GM10266 (cell line): ENCODE results near the gene DPYSL3.

ENCODE experiments used
- DNase-seq: peaks from one replicate; pipeline ENCODE4 v3.0.0; 2012; ENCODE audit errors: extremely low spot score
- TF ChIP-seq, protein P1 (sequence below): IDR thresholded peaks from 2 replicates; pipeline ENCODE4 v1.5.1; 2012; ENCODE audit warnings: mild to moderate bottlenecking, low read depth; ENCODE audit not compliant: control insufficient read depth, insufficient read depth; ENCODE audit errors: missing control alignments

The DPYSL3 gene

DNA sequence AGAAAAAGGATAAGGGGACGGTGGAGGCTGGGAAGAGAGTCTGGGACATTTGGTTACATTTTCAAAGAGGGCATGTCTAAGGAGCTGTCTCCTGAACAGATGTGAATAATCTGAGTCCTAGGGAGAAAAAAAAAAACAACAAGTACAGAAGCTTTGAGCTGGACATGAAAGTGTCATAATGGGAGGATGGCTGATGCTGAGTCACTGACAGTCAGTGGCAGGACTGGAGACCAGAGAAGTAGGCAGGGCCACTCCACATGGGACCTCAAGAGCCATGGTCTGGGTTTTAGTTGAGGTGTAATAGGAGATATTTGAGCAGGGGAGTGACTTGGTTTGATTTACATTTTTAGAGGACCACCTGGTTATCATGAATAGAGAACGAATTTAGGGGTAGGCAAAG, 70.6 kb downstream of the DPYSL3 start:
- TF ChIP-seq, protein P1, sequence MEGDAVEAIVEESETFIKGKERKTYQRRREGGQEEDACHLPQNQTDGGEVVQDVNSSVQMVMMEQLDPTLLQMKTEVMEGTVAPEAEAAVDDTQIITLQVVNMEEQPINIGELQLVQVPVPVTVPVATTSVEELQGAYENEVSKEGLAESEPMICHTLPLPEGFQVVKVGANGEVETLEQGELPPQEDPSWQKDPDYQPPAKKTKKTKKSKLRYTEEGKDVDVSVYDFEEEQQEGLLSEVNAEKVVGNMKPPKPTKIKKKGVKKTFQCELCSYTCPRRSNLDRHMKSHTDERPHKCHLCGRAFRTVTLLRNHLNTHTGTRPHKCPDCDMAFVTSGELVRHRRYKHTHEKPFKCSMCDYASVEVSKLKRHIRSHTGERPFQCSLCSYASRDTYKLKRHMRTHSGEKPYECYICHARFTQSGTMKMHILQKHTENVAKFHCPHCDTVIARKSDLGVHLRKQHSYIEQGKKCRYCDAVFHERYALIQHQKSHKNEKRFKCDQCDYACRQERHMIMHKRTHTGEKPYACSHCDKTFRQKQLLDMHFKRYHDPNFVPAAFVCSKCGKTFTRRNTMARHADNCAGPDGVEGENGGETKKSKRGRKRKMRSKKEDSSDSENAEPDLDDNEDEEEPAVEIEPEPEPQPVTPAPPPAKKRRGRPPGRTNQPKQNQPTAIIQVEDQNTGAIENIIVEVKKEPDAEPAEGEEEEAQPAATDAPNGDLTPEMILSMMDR = no peak
- DNase-seq = no peak

DNA sequence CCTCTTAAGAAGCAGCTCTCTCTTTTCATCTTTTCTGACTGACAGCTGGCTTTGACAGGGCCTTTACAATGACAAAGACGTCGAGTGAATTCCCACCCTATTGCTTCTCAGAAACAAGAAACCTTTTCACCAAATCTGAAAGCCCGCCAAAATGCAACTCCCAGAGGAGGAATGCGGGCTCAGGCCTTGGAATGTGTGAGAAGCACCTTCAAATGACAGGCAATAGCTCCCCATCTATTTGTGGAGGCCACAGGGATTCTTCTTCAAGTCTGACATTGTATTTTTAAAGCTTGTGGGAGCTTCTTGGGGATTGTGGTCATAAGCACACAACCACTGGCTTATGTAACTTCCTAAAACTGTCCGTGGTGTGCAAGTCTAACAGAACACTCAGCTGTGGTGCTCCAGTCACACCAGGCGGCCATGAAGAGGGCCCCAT, 72.7 kb downstream of the DPYSL3 start:
- TF ChIP-seq, protein P1 = no peak
- no peak for DNase-seq

DNA sequence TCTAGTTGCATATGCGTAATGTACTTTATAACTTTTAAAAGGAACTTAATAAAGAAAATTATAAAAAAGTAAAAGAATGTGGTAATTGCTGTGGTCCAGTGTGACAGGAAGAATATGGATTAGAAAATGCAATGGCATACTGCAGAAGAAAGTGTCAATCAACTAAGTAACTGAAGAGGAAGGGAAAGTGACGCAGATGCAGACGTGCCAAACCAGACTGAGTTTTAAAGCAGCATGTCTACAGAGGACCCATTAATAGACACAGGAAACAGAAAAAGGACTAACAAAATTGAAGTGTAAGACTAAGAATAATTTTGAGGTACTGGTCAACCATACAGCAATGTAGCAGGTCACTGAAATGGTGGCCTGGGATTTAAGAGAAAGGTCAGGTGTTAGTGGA, 73.3 kb downstream of the DPYSL3 start:
- TF ChIP-seq, protein P1 = no peak
- DNase-seq = no peak

DNA sequence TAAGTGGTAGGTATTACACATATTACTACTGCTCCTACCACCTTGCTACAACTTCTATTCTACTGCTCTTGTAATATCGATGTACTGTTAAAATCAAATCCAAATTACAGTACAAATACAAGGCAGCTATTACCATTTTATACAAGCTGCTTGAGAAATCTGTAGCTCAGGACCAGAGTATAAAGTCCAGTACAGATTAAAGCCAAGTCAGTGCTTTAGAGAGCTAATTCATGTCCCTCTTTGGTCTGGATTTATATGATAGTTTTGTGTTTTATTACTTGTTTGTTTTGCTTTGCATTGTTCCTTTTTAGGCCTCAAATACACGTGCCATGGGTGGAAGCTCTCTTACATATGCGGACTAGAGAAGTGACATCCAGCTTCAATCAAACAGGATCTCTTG, 75.8 kb downstream of the DPYSL3 start:
- DNase-seq = no peak
- TF ChIP-seq, protein P1 = no peak

DNA sequence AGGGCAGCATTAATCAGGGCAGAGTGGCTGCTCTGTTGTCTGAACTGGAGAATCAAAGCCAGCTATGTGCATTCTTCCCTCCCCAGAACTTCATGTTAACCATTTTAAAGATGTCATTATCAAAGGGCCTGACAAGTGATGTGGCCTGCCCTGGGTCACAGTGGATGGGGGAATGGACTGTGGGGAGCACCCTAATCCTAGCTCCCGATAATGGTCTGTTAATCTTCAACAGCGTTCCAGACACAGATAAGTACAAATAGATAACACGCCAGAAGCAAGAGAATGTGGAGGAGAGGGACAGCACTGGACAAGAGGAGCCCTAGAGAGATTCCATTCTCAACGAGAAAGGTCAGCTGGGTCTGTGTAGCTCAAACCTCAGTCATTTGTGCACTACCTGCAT, 77.5 kb downstream of the DPYSL3 start:
- TF ChIP-seq, protein P1 = no peak
- DNase-seq = no peak

DNA sequence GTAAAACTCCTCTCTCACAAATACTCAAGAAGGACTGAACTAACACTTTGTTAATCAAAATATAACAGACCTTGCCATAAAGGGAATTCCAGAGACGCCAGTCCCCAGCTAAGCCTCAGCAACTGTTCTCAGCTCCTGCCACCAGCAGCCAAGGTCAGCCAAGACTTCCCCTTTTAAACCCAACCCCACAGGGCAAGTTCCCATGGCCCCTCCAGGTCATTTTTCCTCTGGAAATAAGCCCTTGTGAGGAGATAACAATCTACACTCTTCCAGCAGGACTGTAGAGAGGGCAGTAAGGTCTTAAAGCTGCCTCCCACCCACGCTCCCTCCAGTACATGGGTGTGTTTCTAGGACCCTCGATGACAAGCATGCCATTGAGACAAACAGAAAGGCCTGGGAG, 78.3 kb downstream of the DPYSL3 start:
- TF ChIP-seq, protein P1 = no peak
- DNase-seq = no peak

DNA sequence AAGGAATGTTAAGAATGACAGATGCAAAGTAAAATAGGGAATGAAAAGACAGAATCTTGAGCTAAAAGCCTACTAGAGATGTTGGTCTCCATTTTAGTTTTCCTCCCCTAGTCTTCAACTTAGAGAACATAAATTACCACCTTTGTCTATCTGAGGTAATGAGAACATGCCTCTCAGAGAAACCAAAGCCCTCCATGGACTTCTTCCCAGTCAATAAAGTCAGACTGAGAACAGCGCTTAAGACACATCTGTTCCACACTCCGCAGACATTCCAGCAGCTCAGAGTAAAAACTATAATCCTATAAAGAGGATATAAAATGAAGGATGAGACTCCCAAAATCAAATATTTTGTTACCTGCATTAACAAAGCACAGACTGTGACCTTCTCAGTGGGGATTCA, 79.2 kb downstream of the DPYSL3 start:
- no peak for DNase-seq
- TF ChIP-seq, protein P1 = no peak
